Measurements from ENCODE around the gene DAZAP1.

DAZAP1 gene

DNA sequence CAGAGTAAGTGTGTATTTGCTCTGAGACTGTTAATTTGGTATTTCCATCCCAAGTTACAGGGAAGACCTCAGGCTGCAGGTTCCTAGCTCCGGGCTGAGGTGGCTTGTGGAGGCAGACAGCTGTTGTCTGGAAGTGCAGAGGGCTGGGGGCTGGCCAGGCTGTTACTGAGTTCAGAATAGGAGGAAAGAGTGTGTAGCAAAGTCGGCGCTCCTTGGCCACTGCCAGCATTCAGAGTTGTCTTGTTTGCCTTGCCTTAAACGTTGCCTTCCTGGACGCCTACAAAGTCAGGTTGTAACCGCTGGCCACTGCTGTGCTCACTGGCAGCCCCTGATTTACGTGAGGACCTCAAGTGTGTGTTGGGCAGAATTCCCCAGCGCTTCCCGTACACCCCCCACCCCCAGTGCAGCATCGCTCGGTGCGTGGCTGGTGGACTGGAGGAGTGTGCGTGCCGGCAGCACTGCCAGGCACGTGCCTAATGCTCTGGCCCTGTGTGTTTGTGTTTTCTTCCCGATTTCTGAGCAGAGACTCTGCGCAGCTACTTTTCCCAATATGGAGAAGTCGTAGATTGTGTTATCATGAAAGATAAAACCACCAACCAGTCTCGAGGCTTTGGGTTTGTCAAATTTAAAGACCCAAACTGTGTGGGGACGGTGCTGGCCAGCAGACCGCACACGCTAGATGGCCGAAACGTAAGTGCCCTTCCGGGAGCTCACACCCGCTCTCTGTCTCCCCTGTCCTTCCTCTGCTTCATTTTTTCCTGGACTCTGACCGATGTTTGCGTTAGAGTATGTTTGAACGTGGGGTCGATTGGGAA, 10.5 kb downstream of the DAZAP1 start:
- TF ChIP-seq GATA2 (IDR thresholded peaks at IDR 0.05; ENCODE audit: low read depth, low read length), result no peak
- TF ChIP-seq GATA3 (IDR thresholded peaks at IDR 0.05; ENCODE audit: low read depth, low read length), result no peak

DNA sequence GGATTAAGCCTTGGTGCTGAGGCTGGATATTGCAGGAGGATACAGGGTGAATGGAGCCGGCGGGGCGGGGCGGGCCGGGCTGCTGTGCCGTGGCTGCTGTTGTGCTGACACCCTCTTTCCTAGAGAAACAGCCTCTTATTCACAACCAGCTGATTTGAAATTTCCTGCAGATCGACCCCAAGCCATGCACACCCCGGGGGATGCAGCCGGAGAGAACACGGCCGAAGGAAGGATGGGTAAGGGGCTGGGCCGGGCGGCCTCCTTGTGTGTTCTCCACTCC, 11.1 kb downstream of the DAZAP1 start:
- TF ChIP-seq GATA3 (IDR thresholded peaks at IDR 0.05; ENCODE audit: low read depth, low read length), result no peak
- no peak for TF ChIP-seq GATA2 (IDR thresholded peaks at IDR 0.05; ENCODE audit: low read depth, low read length)

DNA sequence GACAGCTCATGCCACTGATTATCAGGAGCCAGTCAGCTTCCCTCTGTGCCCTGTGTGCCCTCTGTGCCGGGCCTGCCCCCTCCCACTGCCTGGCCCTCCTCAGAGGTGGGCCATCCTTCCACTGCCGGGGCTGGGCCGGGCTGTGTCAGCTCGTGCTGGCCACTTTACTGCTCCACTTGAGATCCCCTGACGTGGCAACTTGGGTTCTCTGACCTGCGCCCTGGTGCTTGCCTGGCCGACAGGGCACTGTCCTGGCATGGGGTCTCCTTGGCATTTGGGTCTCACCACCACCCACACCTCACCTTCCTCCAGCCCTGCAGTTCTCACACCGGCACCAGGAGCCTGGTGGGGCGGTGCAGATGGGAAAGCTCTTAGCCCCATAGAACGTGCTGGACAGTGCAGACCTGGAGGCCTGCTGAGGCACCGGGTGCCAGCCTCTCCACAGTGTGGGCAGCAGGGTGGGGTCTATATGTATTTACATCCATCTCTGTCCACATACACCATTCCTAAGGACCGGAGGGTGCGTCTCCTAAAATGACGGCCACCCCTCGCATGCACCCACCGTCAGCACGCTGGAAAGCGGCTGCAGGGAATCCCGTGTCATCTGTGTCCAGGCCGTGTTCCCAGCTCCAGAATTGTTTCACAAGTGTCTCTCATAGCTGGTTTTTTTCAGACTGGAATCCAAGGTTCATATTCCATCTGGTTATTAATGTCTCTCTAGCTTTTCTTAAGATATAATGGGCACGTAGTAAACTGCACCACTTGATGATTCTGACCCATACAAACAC, 11.8 kb downstream of the DAZAP1 start:
- TF ChIP-seq GATA2 (IDR thresholded peaks at IDR 0.05; ENCODE audit: low read depth, low read length), result no peak
- no peak for TF ChIP-seq GATA3 (IDR thresholded peaks at IDR 0.05; ENCODE audit: low read depth, low read length)

DNA sequence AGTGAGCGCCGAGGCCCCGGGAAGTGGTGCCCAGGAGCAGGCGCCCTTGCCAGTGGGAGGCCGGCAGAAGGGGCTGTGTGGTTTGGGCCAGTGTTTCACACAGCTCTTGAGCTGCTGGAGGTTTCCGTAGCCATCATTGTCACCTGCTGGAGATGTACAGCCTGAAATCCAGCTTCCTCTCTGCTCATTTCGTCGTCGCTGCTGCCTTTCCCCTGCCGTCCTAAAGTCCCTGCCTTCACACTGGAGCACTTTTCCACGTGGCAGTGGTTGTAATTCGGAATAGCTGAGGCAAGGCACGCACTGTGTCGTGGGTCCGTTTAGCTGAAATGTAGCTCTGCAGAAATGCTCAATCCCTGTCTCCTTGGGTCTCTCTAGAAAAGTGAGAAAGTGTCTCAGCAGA, 13.2 kb downstream of the DAZAP1 start:
- TF ChIP-seq GATA2 (IDR thresholded peaks at IDR 0.05; ENCODE audit: low read depth, low read length) (no peak), GATA3 (IDR thresholded peaks at IDR 0.05; ENCODE audit: low read depth, low read length) (no peak)

DNA sequence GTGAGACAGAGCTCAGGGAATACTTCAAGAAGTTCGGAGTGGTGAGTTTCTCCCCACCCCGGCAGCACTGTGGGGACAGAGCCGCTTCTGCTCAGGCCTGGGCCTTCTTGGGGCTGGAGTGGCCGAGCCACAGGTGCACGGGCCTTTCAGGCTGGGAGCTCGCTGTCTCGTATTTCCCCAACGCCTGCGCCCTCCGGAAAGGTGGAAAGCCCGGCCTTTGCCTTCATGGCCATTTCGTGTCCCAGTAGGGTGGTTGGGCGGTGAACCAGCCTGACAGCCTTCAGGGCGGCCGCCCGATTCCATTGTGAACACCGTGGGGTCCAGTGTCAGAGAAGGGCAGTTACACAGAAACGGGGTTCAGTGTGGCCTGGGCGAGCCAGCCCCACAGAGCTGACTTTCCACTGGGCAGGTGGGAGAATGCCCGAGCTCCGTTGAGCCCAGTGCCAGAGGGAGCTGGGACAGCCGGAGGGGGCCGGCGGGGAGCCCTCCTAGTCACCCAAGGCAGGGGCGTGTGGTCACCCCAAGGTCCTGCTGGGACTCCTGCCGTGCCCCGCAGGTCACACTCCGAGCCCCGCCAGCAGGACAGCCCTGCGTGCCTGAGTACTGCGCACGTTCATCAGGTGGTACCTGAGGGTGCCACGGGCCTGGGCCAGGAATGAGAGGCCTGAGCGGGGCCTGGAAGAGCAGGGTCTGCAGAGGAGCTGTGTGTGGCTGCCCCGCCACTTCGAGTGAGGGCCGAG, 14.0 kb downstream of the DAZAP1 start:
- TF ChIP-seq GATA2 (IDR thresholded peaks at IDR 0.05; ENCODE audit: low read depth, low read length), result no peak
- no peak for TF ChIP-seq GATA3 (IDR thresholded peaks at IDR 0.05; ENCODE audit: low read depth, low read length)

DNA sequence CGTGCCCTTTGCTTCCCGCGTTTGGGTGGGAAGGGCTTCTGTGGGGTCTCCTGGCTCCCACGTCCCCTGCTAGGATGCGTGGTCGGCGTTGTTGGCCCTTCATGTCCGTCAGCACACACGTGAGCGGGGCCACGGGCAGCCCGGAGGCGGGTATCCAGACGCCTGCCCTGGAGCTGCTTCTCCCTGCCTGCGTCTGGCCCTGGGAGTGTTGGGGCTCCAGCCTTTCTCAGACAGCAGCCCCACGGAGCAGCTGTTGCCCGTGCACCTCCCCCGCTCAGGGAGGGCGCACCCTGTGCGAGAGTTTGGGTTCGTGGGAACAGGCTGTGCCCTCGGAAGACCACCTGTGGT, 14.5 kb downstream of the DAZAP1 start:
- TF ChIP-seq GATA2 (IDR thresholded peaks at IDR 0.05; ENCODE audit: low read depth, low read length), result no peak
- TF ChIP-seq GATA3 (IDR thresholded peaks at IDR 0.05; ENCODE audit: low read depth, low read length), result no peak

DNA sequence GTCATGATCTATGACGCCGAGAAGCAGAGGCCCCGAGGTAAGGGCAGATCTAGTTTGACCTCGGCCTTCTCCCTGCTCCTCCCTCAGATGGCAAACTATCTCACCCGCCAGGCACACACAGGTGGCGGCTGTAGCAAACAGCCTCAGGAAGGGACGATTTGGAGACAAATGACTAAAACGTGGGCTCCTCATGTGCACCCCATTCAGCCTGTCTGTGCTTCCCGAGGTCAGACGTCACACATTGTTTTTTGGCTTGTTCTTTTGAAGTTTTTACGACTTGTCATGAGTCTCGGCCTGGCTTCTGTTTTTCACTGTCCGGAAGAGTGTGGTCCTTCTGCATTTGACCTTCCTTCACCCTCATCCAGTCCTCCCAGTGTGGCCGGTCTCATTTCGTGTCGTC, 15.0 kb downstream of the DAZAP1 start:
- TF ChIP-seq GATA3 (IDR thresholded peaks at IDR 0.05; ENCODE audit: low read depth, low read length) (no peak), GATA2 (IDR thresholded peaks at IDR 0.05; ENCODE audit: low read depth, low read length) (no peak)

DNA sequence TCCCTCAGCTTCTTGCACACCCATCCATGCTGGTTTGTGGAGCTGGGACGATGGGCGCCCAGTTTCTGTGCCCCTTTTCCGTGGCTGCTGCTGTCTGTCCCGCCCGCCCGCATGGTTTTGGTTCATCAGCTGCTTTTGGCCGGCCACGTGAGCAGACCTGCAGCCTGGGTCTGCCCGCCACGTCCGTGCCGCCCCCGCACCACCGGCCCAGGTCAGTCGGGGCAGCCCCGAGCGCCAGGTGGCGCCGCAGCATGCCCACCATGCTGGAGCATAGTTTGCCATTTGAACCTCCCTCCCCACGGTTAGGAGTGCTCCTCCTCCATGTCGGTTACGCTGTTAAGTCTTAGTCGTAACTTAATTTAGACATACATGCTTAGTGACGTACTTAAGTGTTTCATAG, 15.6 kb downstream of the DAZAP1 start:
- no peak for TF ChIP-seq GATA3 (IDR thresholded peaks at IDR 0.05; ENCODE audit: low read depth, low read length)
- TF ChIP-seq GATA2 (IDR thresholded peaks at IDR 0.05; ENCODE audit: low read depth, low read length), result no peak

DNA sequence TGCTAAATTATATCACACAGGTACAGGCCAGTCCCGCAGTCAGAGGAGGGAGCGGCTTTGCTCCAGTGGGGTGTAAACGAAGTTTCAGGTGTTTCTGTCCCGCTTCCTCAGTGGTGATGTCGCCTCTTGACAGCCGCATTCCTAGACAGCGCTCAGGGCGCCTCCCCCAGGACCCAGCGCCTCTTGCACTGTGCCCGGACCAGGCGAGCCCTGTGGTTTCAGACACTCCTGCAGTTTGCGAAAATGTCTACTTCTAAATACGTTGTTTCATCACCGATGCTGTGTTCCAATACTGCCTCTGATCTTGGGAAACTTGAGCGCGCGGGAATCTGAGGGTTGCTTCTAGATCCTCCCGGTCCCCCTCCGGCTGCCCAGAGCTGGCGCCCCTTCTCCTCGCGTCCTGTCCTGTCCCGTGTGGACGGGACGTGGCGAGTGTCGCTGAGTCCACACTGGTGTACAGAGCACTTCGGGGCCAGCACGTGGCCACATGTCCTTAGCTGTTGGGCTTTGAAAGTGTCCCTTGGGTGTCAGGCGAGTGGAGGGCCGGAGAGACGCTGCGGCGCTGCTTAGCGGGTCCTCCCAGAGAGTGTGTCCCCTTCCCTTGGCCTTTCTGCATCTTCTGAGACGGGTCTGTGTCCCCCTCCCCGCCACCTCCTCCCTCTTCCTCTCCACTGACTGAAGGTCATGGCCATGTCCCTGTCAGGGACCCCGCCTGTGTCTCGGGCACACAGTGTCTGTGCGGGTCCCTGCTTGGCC, 16.2 kb downstream of the DAZAP1 start:
- TF ChIP-seq GATA3 (IDR thresholded peaks at IDR 0.05; ENCODE audit: low read depth, low read length), result no peak
- TF ChIP-seq GATA2 (IDR thresholded peaks at IDR 0.05; ENCODE audit: low read depth, low read length), result no peak

DNA sequence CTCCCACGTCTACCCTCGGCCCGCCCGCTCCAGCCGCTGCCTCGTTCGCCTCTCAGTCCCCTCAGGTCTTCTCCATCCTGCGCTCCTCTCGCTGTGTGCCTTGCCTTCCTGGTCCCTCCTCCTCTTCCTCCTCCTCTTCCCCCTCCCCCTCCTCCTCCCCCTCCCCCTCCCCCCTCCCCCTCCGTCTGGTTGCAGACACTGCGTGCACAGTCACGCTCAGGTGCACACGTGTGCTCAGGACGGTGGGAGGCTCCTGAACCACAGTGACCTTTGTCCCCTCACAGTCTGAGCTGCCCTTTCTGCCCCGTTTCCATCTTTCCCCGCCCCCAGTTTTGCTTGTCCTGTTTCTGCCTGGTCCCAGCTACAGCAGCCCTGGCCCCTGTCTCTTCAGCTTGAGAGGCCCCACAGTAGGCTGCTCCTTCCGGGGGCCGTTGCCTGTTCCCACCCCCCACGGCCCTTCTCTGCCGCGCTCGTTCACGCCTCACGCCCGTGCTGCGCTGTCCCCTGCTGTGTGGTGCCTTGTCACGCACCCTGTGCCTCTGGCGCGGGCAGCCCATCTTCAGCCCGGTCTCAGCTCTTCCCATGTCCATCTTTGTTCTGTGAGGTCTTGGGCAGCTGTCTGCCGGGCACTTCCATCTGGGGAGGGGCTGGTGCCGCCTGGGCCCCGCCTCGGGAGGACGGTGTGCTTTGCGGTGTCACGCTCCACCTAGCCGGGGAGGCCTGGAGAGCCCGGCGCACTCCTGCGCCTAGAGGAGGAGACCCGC, 17.0 kb downstream of the DAZAP1 start:
- TF ChIP-seq GATA3 (IDR thresholded peaks at IDR 0.05; ENCODE audit: low read depth, low read length) (no peak), GATA2 (IDR thresholded peaks at IDR 0.05; ENCODE audit: low read depth, low read length) (no peak)

DNA sequence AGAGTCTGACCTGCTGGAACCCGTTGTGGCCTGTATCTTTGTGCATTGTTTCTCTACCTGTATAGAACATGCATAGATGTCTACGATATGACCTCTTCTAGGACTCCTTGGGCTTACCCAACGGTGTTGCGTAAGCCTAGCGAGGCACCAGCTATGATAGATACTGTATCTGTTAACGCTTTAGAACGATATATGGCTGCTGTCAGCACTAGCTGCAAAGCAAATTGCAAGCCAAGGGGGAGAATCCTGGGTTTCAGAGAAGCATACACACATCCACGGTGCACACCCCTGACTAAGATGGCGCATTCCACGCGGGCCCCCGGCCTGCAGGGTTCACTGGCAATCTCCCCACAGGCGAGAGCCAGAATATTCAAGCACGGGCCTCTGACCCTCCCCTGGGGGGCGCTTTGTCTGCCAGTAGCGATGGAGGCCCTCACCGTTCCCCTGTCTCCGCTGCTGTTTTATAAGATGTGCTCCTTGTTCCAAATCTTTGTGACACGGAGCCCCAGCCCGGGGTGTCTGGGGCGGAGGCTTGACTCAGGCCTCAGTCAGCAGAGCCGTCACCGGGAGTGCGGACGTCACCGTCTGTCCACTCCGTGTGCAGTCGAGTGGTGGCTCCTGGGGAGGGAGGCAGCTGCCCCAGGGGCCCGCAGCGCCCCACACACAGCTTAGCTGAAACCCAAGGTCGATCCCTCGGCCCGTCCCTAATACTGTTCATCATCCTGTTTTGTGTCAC, 17.9 kb downstream of the DAZAP1 start:
- TF ChIP-seq GATA3 (IDR thresholded peaks at IDR 0.05; ENCODE audit: low read depth, low read length), result no peak
- no peak for TF ChIP-seq GATA2 (IDR thresholded peaks at IDR 0.05; ENCODE audit: low read depth, low read length)

DNA sequence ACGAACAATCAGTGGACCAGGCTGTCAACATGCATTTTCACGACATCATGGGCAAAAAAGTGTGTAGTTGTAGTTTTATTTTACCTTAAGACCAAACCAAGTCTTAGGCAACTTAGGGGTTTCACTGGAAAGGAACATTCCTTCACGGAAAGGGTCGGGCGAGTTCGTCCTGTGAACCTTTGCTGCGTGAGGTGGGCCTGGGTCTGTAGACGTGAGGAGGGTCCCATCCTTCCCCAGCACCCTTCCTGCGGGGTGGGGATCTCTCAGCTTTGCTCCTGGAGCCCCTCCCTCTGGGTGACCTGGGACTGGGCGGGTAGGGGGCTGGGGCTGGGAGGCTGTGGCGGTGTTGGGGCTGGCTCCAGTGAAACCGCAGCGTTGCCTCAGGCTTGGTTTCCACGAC, 18.5 kb downstream of the DAZAP1 start:
- TF ChIP-seq GATA3 (IDR thresholded peaks at IDR 0.05; ENCODE audit: low read depth, low read length) (no peak), GATA2 (IDR thresholded peaks at IDR 0.05; ENCODE audit: low read depth, low read length) (no peak)

DNA sequence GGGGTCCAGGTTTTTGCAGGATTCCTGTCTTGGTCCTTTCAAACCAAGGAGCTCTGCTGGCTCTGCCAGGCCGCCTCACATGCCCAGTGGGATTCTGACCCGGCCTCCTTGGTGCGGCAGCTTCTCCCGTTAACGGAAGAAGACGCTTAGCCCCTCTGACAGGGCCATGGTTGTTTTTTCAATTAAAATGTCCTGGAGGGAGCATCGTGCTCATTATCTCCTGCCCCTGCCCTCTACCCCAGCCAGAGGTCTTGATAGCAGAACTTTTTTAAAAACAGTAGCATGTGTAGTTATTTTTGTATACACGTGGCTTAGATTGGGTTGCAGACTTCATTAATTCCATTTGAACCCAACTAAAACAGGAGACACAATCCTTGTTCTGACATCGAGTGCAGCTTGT, 19.4 kb downstream of the DAZAP1 start:
- TF ChIP-seq GATA3 (IDR thresholded peaks at IDR 0.05; ENCODE audit: low read depth, low read length) (no peak), GATA2 (IDR thresholded peaks at IDR 0.05; ENCODE audit: low read depth, low read length) (no peak)
